GM18858 (cell line): ENCODE data around the gene LCN6.

Experiments used
- ATAC-seq: cut with Tn5 transposase; IDR thresholded peaks from one replicate; pipeline ENCODE4 v1.9.1; 2021; ENCODE audit not compliant: unreplicated experiment

LCN6 gene

GRCh38 chr9:136694163-136694871 is 54.0 kb downstream of the LCN6 start:
- ATAC-seq, result no peak
